Measurements from ENCODE around the gene MACROD2. TPM values are rescaled to one million over a fixed set of nuclear protein-coding genes. Genes with fewer than 3 reads are reported as not detected.

Gene MACROD2
- total RNA-seq, 1 experiment from 2014 or later: 1.6 TPM

DNA sequence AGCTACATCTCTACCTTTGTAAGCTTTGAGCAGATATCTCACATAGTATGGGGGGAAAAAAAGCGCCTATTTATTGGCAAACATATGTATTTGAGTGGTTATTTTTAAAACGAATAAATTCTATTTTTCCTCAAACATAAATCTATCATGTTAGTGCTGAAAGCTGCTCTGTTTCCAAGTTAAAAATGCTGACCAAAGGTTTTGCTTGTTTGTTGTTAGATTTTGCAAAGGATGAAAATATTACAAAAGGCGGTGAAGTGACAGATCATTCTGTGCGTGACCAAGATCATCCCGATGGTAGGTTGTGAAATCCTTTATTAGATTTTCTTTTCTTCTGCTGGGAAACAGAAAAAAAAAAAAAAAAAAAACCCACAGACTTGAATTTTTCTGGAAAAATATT, 1972.0 kb downstream of the MACROD2 start:
- no peak overlapping the region for H2BK20ac ChIP-seq (ENCODE audit: low read depth, low read length, poor library complexity, severe bottlenecking)
- no peak overlapping the region for H3K56ac ChIP-seq (ENCODE audit: insufficient read length, low read depth, low read length)
- Mint-ChIP-seq H3K4me3 (no peak overlapping the region), H3K9me3 (peaks cover 17 to 18% of the 10 kb centered on the region in 2 experiments), H3K27ac (no peak overlapping the region), H3K4me1 (peaks cover 3 to 9% of the 10 kb centered on the region in 2 experiments; a peak in 2 of 4 replicates), H3K36me3 (ENCODE audit: insufficient read depth in 1 of 3, low read depth in 3 of 3) (peaks cover 15 to 38% (median 15%) of the 10 kb centered on the region in 3 experiments), H3K27me3 (ENCODE audit: low read depth) (no peaks in the 10 kb centered on the region)
- H3K79me1 ChIP-seq (ENCODE audit: insufficient read depth, low read depth, low read length, poor library complexity, severe bottlenecking): no peaks in the 10 kb centered on the region
- no CpG with 5 or more reads among the region's 5 CpGs for WGBS (ENCODE audit: extremely low coverage, insufficient read length, low lambda C conversion rate)
- no peak overlapping the region for H2AK5ac ChIP-seq (ENCODE audit: insufficient read length, low read length)
- DNase-seq: no peak
- no peaks in the 10 kb centered on the region for H3K23me2 ChIP-seq (ENCODE audit: insufficient read length, low read depth, low read length, poor library complexity, severe bottlenecking)
- H3K27me3 ChIP-seq (ENCODE audit: insufficient read depth, low read length): no peaks in the 10 kb centered on the region
- H2BK12ac ChIP-seq (ENCODE audit: insufficient read length, low read depth, low read length): no peak overlapping the region
- H3K4me1 ChIP-seq (ENCODE audit: insufficient read depth, low read length): no peaks in the 10 kb centered on the region
- H2BK120ac ChIP-seq (ENCODE audit: low read depth, low read length, poor library complexity, severe bottlenecking): no peak overlapping the region
- no peak for TF ChIP-seq CTCF (conservative IDR thresholded peaks at IDR 0.05)
- no peak overlapping the region for H2BK15ac ChIP-seq (ENCODE audit: low read depth, low read length)
- H3K23ac ChIP-seq (ENCODE audit: insufficient read length, low read depth, low read length): no peak overlapping the region
- H2BK5ac ChIP-seq (ENCODE audit: insufficient read length, low read length): no peak overlapping the region
- H3K4ac ChIP-seq (ENCODE audit: low read depth, low read length): no peak overlapping the region
- H2AFZ ChIP-seq (ENCODE audit: low read length): no peak overlapping the region
- no peak overlapping the region for H3K9ac ChIP-seq (ENCODE audit: extremely low read depth, insufficient read length, low read length)
- no peak overlapping the region for H4K8ac ChIP-seq (replicated peaks; ENCODE audit: insufficient read length, low read depth, low read length)
- no peaks in the 10 kb centered on the region for H3K9me3 ChIP-seq (ENCODE audit: control insufficient read depth, low read depth, low read length)
- no peak overlapping the region for H3K18ac ChIP-seq (ENCODE audit: insufficient read length, low read depth, low read length)
- no peaks in the 10 kb centered on the region for H4K20me1 ChIP-seq (ENCODE audit: control insufficient read depth, insufficient read depth, insufficient read length)
- H3K27ac ChIP-seq (ENCODE audit: insufficient read length, low read depth, low read length): no peak overlapping the region
- H4K5ac ChIP-seq (ENCODE audit: insufficient read length, low read depth, low read length): no peak overlapping the region
- H3K4me2 ChIP-seq (ENCODE audit: insufficient read depth, insufficient read length, low read length): no peak overlapping the region
- H4K91ac ChIP-seq (ENCODE audit: insufficient read length, low read depth, low read length): no peak overlapping the region
- H3T11ph ChIP-seq (ENCODE audit: low read length): no peak overlapping the region
- no peak overlapping the region for H3K14ac ChIP-seq (ENCODE audit: insufficient read depth, low read length)
- no peaks in the 10 kb centered on the region for H3K79me2 ChIP-seq (ENCODE audit: insufficient read depth, low read length)

Measured in H9 (cell line).